HG02798 (cell line): ENCODE measurements around the gene SLC25A29.
"Not testable (repeated sequence)": the region's sequence is repeated elsewhere in the genome, so short reads cannot be mapped to it uniquely, and the experiment has no call there.

Source experiments
- ATAC-seq: cut with Tn5 transposase; IDR thresholded peaks from one replicate; pipeline ENCODE4 v1.9.1; 2021; ENCODE audit warnings: mild to moderate bottlenecking; ENCODE audit not compliant: unreplicated experiment, poor library complexity

The SLC25A29 gene

GRCh38 chr14:100313464-100314230, 7.4 kb upstream of the SLC25A29 start:
- ATAC-seq, result no peak

GRCh38 chr14:100312877-100313400, 6.7 kb upstream of the SLC25A29 start:
- ATAC-seq, result no peak

- not testable (repeated sequence) for ATAC-seq
Observed at GRCh38 chr14:100312110-100312876, 6.0 kb upstream of the SLC25A29 start.

GRCh38 chr14:100309028-100309737, 2.9 kb upstream of the SLC25A29 start:
- ATAC-seq, result no peak

GRCh38 chr14:100308427-100308792, 2.2 kb upstream of the SLC25A29 start:
- ATAC-seq, result not testable (repeated sequence)

GRCh38 chr14:100307766-100308426, 1.7 kb upstream of the SLC25A29 start:
- ATAC-seq, result no peak

- ATAC-seq, result no peak
Observed at GRCh38 chr14:100306998-100307765, 938 bp upstream of the SLC25A29 start.

GRCh38 chr14:100305324-100306100, 732 bp downstream of the SLC25A29 start:
- ATAC-seq, result no peak

GRCh38 chr14:100304825-100305323, 1.4 kb downstream of the SLC25A29 start:
- ATAC-seq, result no peak

GRCh38 chr14:100303925-100304324, 2.3 kb downstream of the SLC25A29 start:
- ATAC-seq, result no peak

GRCh38 chr14:100303179-100303578, 3.1 kb downstream of the SLC25A29 start:
- ATAC-seq, result no peak

GRCh38 chr14:100302616-100303015, 3.6 kb downstream of the SLC25A29 start:
- no peak for ATAC-seq

GRCh38 chr14:100299238-100299560, 7.0 kb downstream of the SLC25A29 start:
- ATAC-seq, result no peak

GRCh38 chr14:100298551-100299237, 7.5 kb downstream of the SLC25A29 start:
- no peak for ATAC-seq

GRCh38 chr14:100297320-100298300, 8.6 kb downstream of the SLC25A29 start:
- ATAC-seq, result peak; percentile 74

- not testable (repeated sequence) for ATAC-seq
Observed at GRCh38 chr14:100296729-100297128, 9.5 kb downstream of the SLC25A29 start.

- ATAC-seq, result no peak
Observed at GRCh38 chr14:100296106-100296651, 10.1 kb downstream of the SLC25A29 start.
